ENCODE results near the gene NPHS2.

- TF ChIP-seq TOX (CRISPR knock-in tag; IDR thresholded peaks at IDR 0.05; ENCODE audit: borderline replicate concordance) (no peak), PATZ1 (CRISPR knock-in tag; IDR thresholded peaks at IDR 0.05; ENCODE audit: borderline replicate concordance) (no peak), PPARA (CRISPR knock-in tag; IDR thresholded peaks at IDR 0.05; ENCODE audit: borderline replicate concordance) (no peak), ARNTL (CRISPR knock-in tag; IDR thresholded peaks at IDR 0.05; ENCODE audit: borderline replicate concordance, low read depth) (no peak), BACH2 (CRISPR knock-in tag; IDR thresholded peaks at IDR 0.05; ENCODE audit: borderline replicate concordance) (no peak), ESRRG (CRISPR knock-in tag; IDR thresholded peaks at IDR 0.05) (no peak), RARB (CRISPR knock-in tag; IDR thresholded peaks at IDR 0.05) (no peak), ISL1 (CRISPR knock-in tag; IDR thresholded peaks at IDR 0.05) (no peak), ZFP3 (CRISPR knock-in tag; IDR thresholded peaks at IDR 0.05) (no peak), TCF4 (CRISPR knock-in tag; IDR thresholded peaks at IDR 0.05; ENCODE audit: borderline replicate concordance) (no peak), SNAI2 (CRISPR knock-in tag; IDR thresholded peaks at IDR 0.05) (no peak), ZNF565 (CRISPR knock-in tag; conservative IDR thresholded peaks at IDR 0.05; ENCODE audit: low read depth) (no peak)
These were observed 66.4 kb downstream of the NPHS2 start for GRCh38 chr1:179509384-179509783.

Measured in SK-N-SH treated with all-trans-retinoic acid at 6 μM for 48 hours (cell line).